Panc1 (cell line): ENCODE results near the gene SLC12A3.

Experiments
- CTCF ChIP-seq: fragments of 450-650 bp; IDR thresholded peaks from 2 replicates; pipeline ENCODE4 v1.5.1; 2017; ENCODE audit warnings: mild to moderate bottlenecking
- REST ChIP-seq, 2 experiments: IDR thresholded peaks; 2 replicates each; pipeline ENCODE4 v1.6.1; 2011 to 2012; ENCODE audit warnings: low read depth in 2 of 2, control low read depth in 1 of 2, low read length in 1 of 2, mild to moderate bottlenecking in 1 of 2, moderate library complexity in 1 of 2; ENCODE audit not compliant: insufficient read depth in 1 of 2
- SIN3A ChIP-seq: IDR thresholded peaks from 2 replicates; pipeline ENCODE4 v1.6.1; 2012; ENCODE audit warnings: low read depth, mild to moderate bottlenecking, low read length, moderate library complexity, borderline replicate concordance; ENCODE audit not compliant: insufficient read depth

- TF ChIP-seq REST (IDR thresholded peaks at IDR 0.05; ENCODE audit: insufficient read depth in 1 of 2, low read depth in 2 of 2, low read length in 1 of 2) = no peak
- no peak for TF ChIP-seq CTCF
- TF ChIP-seq SIN3A = no peak
These were observed at the start of gene SLC12A3 for GRCh38 chr16:56864960-56865359.
